Skeletal muscle tissue (tissue), 4 donors: ENCODE measurements around the gene ITGB1. TPM values are rescaled to one million over a fixed set of nuclear protein-coding genes. Genes with fewer than 3 reads are reported as not detected.
"Not testable (repeated sequence)": the region's sequence is repeated elsewhere in the genome, so short reads cannot be mapped to it uniquely, and the experiment has no call there.

Experiments used
- H3K27ac ChIP-seq: one replicate; pipeline ENCODE4 v1.7.0; 2013; ENCODE audit warnings: mild to moderate bottlenecking, low read depth, low read length, inconsistent platforms
- H3K27me3 ChIP-seq, 3 donors: one replicate each; pipeline ENCODE4 v1.7.0; 2013; ENCODE audit warnings: low read length in 3 of 3; ENCODE audit not compliant: control insufficient read depth in 3 of 3, insufficient read depth in 3 of 3
- H3K36me3 ChIP-seq, 3 donors: one replicate each; pipeline ENCODE4 v1.7.0; 2013; ENCODE audit warnings: low read length in 3 of 3; ENCODE audit not compliant: control insufficient read depth in 3 of 3, insufficient read depth in 3 of 3
- H3K4me1 ChIP-seq, 3 donors: one replicate each; pipeline ENCODE4 v1.7.0; 2013; ENCODE audit warnings: low read length in 3 of 3, mild to moderate bottlenecking in 3 of 3; ENCODE audit not compliant: control insufficient read depth in 3 of 3, insufficient read depth in 3 of 3
- H3K4me3 ChIP-seq, 3 donors: one replicate each; pipeline ENCODE4 v1.7.0; 2013; ENCODE audit warnings: low read length in 3 of 3
- H3K9ac ChIP-seq, 3 donors: one replicate each; pipeline ENCODE4 v1.7.0; 2013; ENCODE audit warnings: low read length in 3 of 3, mild to moderate bottlenecking in 3 of 3, moderate library complexity in 2 of 3, low read depth in 1 of 3
- H3K9me3 ChIP-seq, 3 donors: one replicate each; pipeline ENCODE4 v1.7.0; 2013; ENCODE audit warnings: low read length in 3 of 3; ENCODE audit not compliant: control insufficient read depth in 3 of 3
- total RNA-seq: library from RNA; depleted of rRNA; stranded (reverse); fragments of >200 nt; gene quantifications from one replicate; pipeline ENCODE4 v1.2.3, GENCODE V29; 2014
- donor health status: Osteomylitis.

ITGB1 gene
- total RNA-seq: 363 TPM

DNA sequence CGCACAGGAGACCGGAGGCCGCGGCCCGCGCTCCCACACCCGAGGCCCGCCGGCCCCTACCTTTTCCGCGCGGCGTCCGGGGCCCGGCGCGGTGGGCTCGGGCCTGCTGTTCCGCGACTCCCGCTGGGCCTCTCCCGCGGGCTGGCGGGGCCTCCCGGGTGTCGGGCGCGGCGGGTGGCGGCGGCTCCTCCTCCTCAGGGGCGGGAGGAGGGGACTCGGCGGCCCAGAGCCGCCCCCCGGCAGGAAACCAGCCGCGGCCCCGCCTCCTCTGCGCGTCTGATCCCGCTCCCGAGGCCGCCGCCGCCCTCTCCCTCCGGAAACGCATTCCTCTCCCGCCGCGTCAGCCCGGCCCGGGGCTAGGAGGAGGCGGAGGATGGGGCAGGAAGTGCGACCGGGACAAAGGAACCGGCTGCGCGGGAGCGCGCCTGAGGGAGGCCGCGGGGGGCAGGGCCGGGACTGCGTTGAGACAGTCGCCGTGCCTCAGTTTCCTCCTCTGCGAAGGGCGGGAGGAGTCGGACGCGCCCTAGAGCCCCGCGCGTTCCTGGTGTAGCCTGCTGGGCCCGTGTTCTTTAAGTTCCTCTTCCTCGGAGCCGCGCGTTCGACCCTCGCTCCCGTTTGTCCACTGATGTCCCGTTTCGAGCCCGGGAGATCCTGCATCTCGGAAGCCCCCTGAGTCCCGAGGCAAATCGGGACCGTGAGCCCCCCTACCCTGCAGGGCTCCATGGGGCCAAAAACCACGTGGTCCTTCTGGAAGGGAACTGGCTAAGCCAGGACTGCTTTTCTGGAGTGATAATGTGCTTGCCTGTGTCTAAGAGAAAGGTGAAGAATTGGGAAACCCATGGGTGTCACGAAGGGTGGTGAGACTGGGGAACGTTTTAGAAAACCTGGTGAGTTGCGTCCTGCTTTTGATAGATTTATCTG lies at the start of gene ITGB1:
ITGB1 (minus strand) TSS at position 146 of the 921 bp plus-strand sequence. CDS start 22,672 bp downstream, outside the sequence.
- Histone ChIP-seq H3K36me3 (no peaks in the 10 kb centered on the region), H3K4me3 (peak within 1 kb of the TSS; percentile 93 to 96 (median 94)), H3K27me3 (no peaks in the 10 kb centered on the region), H3K9ac (peak within 1 kb of the TSS; percentile 99), H3K4me1 (peaks cover 28 to 41% (median 33%) of the 10 kb centered on the region in 3 donors), H3K27ac (peak within 1 kb of the TSS; percentile 95), H3K9me3 (no peaks in the 10 kb centered on the region)

- H3K36me3 ChIP-seq: no peaks in the 10 kb centered on the region
- H3K4me1 ChIP-seq: peaks cover 8 to 15% (median 10%) of the 10 kb centered on the region in 3 donors
- H3K27ac ChIP-seq: peak overlapping the region; percentile 73
- H3K9ac ChIP-seq: peak overlapping the region in 1 of 3 donors; percentile 16
- H3K9me3 ChIP-seq: no peaks in the 10 kb centered on the region
- H3K27me3 ChIP-seq: no peaks in the 10 kb centered on the region
- H3K4me3 ChIP-seq: no peak overlapping the region
These were observed 48.4 kb upstream of the ITGB1 start for GRCh38 chr10:33006342-33006887.

GRCh38 chr10:33005322-33006301 lies 47.6 kb upstream of the ITGB1 start:
- peak overlapping the region; percentile 69 to 76 (median 72) for H3K9ac ChIP-seq
- H3K4me3 ChIP-seq: peak overlapping the region; percentile 71 to 78 (median 71)
- H3K36me3 ChIP-seq: no peaks in the 10 kb centered on the region
- no peaks in the 10 kb centered on the region for H3K9me3 ChIP-seq
- peak overlapping the region; percentile 73 for H3K27ac ChIP-seq
- H3K4me1 ChIP-seq: peaks cover 8 to 14% (median 10%) of the 10 kb centered on the region in 3 donors
- no peaks in the 10 kb centered on the region for H3K27me3 ChIP-seq

GRCh38 chr10:33001908-33002492 lies 44.0 kb upstream of the ITGB1 start:
- Histone ChIP-seq H3K36me3 (no peaks in the 10 kb centered on the region), H3K27me3 (no peaks in the 10 kb centered on the region)

GRCh38 chr10:32998060-32998581 lies 40.1 kb upstream of the ITGB1 start:
- not testable (repeated sequence) for H3K4me3 ChIP-seq, H3K9ac ChIP-seq, H3K27ac ChIP-seq, H3K4me1 ChIP-seq, H3K36me3 ChIP-seq, H3K9me3 ChIP-seq, H3K27me3 ChIP-seq

More at GRCh38 chr10:33001908-33002492, 44.0 kb upstream of the ITGB1 start:
- H3K9me3 ChIP-seq: no peaks in the 10 kb centered on the region
- no peak overlapping the region for H3K27ac ChIP-seq
- H3K9ac ChIP-seq: no peak overlapping the region
- H3K4me3 ChIP-seq: no peak overlapping the region
- peaks cover 5 to 10% (median 10%) of the 10 kb centered on the region in 3 donors for H3K4me1 ChIP-seq

- Histone ChIP-seq H3K27me3 (no peaks in the 10 kb centered on the region), H3K27ac (no peak overlapping the region), H3K36me3 (no peaks in the 10 kb centered on the region), H3K9me3 (no peaks in the 10 kb centered on the region), H3K4me3 (no peak overlapping the region), H3K4me1 (peaks cover 0 to 3% (median 2%) of the 10 kb centered on the region in 3 donors), H3K9ac (no peak overlapping the region)
These were observed 37.7 kb upstream of the ITGB1 start for GRCh38 chr10:32995751-32996150.

DNA sequence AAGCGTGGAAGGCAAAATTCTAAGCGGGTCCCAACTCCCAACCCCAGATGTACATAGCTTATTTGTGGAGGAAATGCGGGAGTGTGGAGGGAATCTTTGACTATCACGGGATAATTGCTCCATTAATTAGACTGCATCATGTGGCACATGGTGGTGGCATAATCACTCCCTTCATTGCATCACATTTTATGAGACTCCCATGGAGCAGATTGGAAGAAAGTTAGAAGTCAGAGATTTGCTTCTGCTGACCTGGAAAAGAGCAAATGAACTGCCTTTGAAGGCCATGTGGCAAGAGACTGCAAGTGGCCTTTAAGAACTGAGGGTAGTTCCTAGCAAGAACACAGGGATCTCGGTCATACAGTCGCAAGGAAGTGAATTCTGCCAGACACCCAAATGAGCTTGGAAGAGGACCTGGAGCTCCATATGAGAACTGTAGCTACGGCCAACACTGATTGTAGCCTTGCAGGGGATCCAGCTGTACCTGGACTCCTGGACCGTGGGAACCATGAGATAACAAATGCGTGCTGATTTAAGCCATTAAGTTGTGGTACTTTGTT lies 37.1 kb upstream of the ITGB1 start:
- Histone ChIP-seq H3K27ac (no peak overlapping the region), H3K27me3 (no peaks in the 10 kb centered on the region), H3K4me1 (peaks cover 0 to 3% (median 2%) of the 10 kb centered on the region in 3 donors), H3K4me3 (no peak overlapping the region), H3K9ac (no peak overlapping the region), H3K36me3 (no peaks in the 10 kb centered on the region), H3K9me3 (no peaks in the 10 kb centered on the region)

DNA sequence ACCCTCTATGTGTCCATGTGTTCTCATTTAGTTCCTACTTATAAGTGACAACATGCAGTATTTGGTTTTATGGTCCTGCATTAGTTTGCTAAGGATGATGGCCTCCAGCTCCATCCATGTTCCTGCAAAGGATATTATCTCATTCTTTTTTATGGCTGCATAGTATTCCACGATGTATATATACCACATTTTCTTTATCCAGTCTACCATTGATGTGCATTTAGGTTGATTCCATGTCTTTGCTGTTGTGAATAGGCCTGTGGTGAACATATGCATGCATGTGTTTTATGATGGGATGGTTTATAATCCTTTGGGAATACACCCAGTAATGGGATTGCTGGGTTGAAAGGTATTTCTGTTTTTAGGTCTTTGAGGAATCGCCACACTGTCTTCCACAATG lies 36.6 kb upstream of the ITGB1 start:
- H3K27me3 ChIP-seq, H3K27ac ChIP-seq, H3K4me3 ChIP-seq, H3K9ac ChIP-seq, H3K9me3 ChIP-seq, H3K36me3 ChIP-seq, H3K4me1 ChIP-seq: not testable (repeated sequence)

GRCh38 chr10:32992310-32992709 lies 34.3 kb upstream of the ITGB1 start:
- H3K27ac ChIP-seq, H3K4me3 ChIP-seq, H3K27me3 ChIP-seq, H3K9me3 ChIP-seq, H3K9ac ChIP-seq, H3K36me3 ChIP-seq, H3K4me1 ChIP-seq: not testable (repeated sequence)
